ENCODE measurements around the gene ITSN1. TPM values are rescaled to one million over a fixed set of nuclear protein-coding genes. Genes with fewer than 3 reads are reported as not detected.
"Not testable (repeated sequence)": the region's sequence is repeated elsewhere in the genome, so short reads cannot be mapped to it uniquely, and the experiment has no call there.

ITSN1 gene
- total RNA-seq, 4 donors from 2014 or later = 14.5 to 33.1 (median 26.9) TPM

DNA sequence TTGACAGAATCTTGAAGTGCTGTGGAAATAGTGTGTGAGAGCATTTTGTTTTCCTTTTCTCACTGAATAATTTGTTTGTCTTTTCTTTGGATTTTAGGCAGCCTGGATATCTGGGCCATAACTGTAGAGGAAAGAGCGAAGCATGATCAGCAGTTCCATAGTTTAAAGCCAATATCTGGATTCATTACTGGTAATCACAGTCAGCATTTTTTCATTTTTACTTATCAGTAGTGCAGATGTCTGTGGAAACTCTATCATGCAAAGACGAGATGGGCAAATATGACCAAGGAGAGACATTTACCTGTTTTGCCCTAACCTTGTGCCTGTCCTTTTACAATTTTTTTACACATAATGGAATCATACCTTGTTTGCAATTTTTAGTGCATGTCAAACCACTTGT lies 78.8 kb downstream of the ITSN1 start:
- Histone ChIP-seq H3K9me3 (no peaks in the 10 kb centered on the region), H3K4me1 (peaks cover 0 to 3% of the 10 kb centered on the region in 2 donors), H3K4me3 (no peak overlapping the region), H3K27ac (no peak overlapping the region), H3K36me3 (peaks cover 4 to 16% of the 10 kb centered on the region in 2 donors), H3K27me3 (no peaks in the 10 kb centered on the region)
- intact Hi-C loops (cut with DNase I; ENCODE audit: low total_unique reads) (no loop called here), in situ Hi-C loops (cut with MboI; ENCODE audit: low sequenced_read_pairs in 4 of 4) (no loop called here)
- no peak for DNase-seq
- TF ChIP-seq POLR2A (IDR thresholded peaks at IDR 0.05) = no peak
- TF ChIP-seq, protein P1, sequence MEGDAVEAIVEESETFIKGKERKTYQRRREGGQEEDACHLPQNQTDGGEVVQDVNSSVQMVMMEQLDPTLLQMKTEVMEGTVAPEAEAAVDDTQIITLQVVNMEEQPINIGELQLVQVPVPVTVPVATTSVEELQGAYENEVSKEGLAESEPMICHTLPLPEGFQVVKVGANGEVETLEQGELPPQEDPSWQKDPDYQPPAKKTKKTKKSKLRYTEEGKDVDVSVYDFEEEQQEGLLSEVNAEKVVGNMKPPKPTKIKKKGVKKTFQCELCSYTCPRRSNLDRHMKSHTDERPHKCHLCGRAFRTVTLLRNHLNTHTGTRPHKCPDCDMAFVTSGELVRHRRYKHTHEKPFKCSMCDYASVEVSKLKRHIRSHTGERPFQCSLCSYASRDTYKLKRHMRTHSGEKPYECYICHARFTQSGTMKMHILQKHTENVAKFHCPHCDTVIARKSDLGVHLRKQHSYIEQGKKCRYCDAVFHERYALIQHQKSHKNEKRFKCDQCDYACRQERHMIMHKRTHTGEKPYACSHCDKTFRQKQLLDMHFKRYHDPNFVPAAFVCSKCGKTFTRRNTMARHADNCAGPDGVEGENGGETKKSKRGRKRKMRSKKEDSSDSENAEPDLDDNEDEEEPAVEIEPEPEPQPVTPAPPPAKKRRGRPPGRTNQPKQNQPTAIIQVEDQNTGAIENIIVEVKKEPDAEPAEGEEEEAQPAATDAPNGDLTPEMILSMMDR (IDR thresholded peaks at IDR 0.05 in 4 of 5, conservative IDR thresholded peaks at IDR 0.05 in 1 of 5) = no peak
- no peak for ATAC-seq

DNA sequence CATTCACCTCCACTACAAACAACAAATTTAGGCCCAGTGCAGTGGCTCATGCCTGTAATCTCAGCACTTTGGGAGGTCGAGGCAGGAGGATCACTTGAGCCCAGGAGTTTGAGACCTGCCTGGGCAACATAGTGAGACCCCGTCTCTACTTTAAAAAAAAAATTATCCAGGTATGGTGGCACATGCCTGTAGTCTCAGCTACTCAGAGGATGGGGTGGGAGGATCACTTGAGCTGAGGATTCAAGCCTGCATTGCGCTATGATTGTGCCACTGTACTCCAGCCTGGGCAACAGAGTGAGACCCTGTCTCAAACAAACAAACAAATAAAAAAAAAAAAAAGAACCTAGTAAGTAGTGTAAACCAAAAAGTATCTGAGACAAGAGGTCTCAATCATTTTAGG lies 86.8 kb downstream of the ITSN1 start:
- H3K9me3 ChIP-seq; H3K27ac ChIP-seq; intact Hi-C loops (cut with DNase I; ENCODE audit: low total_unique reads); H3K4me3 ChIP-seq; H3K27me3 ChIP-seq; in situ Hi-C loops (cut with MboI; ENCODE audit: low sequenced_read_pairs in 4 of 4); H3K4me1 ChIP-seq; DNase-seq; H3K36me3 ChIP-seq; ATAC-seq: not testable (repeated sequence)

DNA sequence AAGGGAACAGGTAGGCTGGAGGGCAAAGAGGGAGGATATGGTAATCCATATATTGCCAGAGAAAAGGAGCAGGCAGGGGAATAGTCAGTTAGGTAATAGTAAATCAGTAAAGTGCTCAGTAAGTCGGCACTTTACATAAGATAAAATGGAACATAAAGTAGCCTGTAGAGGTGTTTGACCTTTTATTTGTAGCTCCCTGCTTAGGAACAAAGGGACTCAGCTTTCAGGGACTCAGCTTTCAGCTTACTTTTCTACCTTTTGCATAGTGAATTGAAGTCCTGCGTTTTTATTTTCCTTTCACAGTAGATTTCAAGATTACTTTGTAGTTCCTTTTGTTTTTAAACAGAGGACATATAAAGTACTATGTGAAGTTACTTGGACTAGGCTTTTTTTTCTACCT lies 87.3 kb downstream of the ITSN1 start:
- in situ Hi-C loops (cut with MboI; ENCODE audit: low sequenced_read_pairs in 4 of 4) = no loop called here
- no peak for TF ChIP-seq POLR2A (IDR thresholded peaks at IDR 0.05)
- TF ChIP-seq, protein P1 (IDR thresholded peaks at IDR 0.05 in 4 of 5, conservative IDR thresholded peaks at IDR 0.05 in 1 of 5) = no peak
- Histone ChIP-seq H3K27ac (no peak overlapping the region), H3K4me3 (no peak overlapping the region), H3K27me3 (no peaks in the 10 kb centered on the region), H3K9me3 (no peaks in the 10 kb centered on the region), H3K36me3 (peaks cover 0 to under 1% of the 10 kb centered on the region in 2 donors), H3K4me1 (no peaks in the 10 kb centered on the region)
- ATAC-seq = no peak
- intact Hi-C loops (cut with DNase I; ENCODE audit: low total_unique reads) = no loop called here
- DNase-seq = no peak

DNA sequence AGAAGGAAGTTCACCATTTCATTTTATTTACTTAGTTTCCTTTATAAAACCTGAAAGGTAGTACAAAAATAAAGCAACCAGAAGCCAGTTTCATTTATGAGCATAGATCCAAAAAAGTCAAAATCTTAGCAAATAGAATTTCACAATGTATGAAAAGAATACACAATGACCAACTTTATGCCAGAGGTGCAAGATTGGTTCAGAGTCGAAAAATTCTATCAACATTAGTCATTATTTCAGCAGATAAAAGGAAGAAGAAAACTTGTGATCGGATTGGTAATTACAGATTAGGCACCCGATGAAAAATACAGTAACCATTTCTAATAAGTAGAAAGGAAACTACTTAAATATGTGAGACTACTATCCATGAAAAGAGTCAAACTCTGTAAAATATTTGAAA lies 89.1 kb downstream of the ITSN1 start:
- DNase-seq (no peak), ATAC-seq (no peak)
- intact Hi-C loops (cut with DNase I; ENCODE audit: low total_unique reads) = no loop called here
- H3K27me3 ChIP-seq = no peaks in the 10 kb centered on the region
- no peak overlapping the region for H3K27ac ChIP-seq
- H3K4me3 ChIP-seq = no peak overlapping the region
- no peaks in the 10 kb centered on the region for H3K9me3 ChIP-seq
- TF ChIP-seq, protein P1 (IDR thresholded peaks at IDR 0.05 in 4 of 5, conservative IDR thresholded peaks at IDR 0.05 in 1 of 5) = no peak
- TF ChIP-seq POLR2A (IDR thresholded peaks at IDR 0.05) = no peak
- no peaks in the 10 kb centered on the region for H3K36me3 ChIP-seq
- H3K4me1 ChIP-seq = no peaks in the 10 kb centered on the region
- in situ Hi-C loops (cut with MboI; ENCODE audit: low sequenced_read_pairs in 4 of 4) = no loop called here

DNA sequence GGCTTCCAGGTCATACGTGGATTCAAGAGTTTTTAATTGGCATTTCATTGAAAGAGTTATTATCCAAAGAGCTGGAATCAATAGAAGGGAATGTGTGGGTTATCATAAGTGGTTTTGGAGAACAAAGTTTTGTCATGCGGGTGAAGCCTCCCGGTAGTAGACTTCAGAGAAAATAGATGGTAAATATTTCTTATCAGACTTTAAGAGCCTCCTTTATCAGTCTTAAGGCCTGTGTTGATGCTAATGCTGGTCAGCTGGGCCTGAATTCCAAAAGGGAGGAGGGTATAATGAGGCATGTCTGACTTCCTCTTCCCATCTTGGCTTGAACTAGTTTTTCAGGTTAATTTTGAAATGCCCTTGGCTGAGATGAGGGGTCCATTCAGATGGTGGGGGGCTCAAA lies 89.7 kb downstream of the ITSN1 start:
- Histone ChIP-seq H3K4me1 (no peaks in the 10 kb centered on the region), H3K27me3 (no peaks in the 10 kb centered on the region), H3K9me3 (no peaks in the 10 kb centered on the region), H3K4me3 (no peak overlapping the region), H3K27ac (no peak overlapping the region), H3K36me3 (no peaks in the 10 kb centered on the region)
- in situ Hi-C loops (cut with MboI; ENCODE audit: low sequenced_read_pairs in 4 of 4) (no loop called here), intact Hi-C loops (cut with DNase I; ENCODE audit: low total_unique reads) (no loop called here)
- ATAC-seq (no peak), DNase-seq (no peak)
- TF ChIP-seq, protein P1 (IDR thresholded peaks at IDR 0.05 in 4 of 5, conservative IDR thresholded peaks at IDR 0.05 in 1 of 5) = no peak
- TF ChIP-seq POLR2A (IDR thresholded peaks at IDR 0.05) = no peak

Measured in gastrocnemius medialis (tissue), 4 donors.